IPS-NIHi7 (cell line): Measurements from ENCODE around the gene NDUFA13.
A peak's percentile ranks its signal among the peaks of the same experiment; 100 is the strongest.

Source experiments
- DNase-seq: peaks from one replicate; pipeline ENCODE4 v3.0.0; 2012; ENCODE audit warnings: mixed read lengths; ENCODE audit errors: extremely low spot score

NDUFA13 gene

GRCh38 chr19:19507354-19507753, 8.7 kb upstream of the NDUFA13 start:
- DNase-seq = no peak

DNA sequence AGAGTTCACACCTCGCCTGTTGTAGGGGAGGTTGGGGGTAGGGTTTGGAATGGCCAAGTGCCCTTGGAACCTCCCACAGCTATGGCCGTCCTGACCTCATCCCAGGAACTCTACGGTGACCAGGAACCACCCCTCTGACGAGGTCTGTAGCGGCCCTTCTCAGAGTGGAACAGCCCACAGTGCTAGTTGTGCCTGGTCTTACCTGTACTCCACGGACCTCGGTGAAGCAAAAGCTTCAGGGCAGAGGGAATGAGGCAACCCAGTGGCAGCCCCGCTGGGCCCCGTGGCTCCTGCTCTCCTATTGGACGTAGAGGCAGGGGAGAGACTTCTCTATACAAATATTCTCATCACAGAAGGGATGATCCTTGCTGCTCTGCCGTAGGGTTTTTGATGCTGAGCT, 7.8 kb upstream of the NDUFA13 start:
- DNase-seq = no peak

DNA sequence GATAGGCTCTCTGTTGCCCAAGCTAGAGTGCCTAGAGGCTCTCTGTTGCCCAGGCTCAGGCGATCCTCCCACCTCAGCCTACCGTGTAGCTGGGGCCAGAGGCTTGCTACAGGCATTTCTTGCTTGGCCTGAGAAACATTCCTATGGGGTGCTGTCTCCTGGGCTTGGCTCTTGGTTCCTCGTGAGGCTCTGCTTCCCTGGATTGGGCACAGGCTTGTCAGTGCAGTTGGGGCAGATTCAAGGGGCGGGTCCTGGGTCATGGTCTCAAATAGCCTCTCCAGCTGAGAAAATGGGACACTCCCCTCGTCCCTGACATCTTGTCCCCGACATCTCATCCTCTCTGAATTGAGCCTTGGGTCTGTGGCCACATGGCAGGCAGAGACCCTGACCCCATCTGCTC, 5.6 kb upstream of the NDUFA13 start:
- DNase-seq = no peak

DNA sequence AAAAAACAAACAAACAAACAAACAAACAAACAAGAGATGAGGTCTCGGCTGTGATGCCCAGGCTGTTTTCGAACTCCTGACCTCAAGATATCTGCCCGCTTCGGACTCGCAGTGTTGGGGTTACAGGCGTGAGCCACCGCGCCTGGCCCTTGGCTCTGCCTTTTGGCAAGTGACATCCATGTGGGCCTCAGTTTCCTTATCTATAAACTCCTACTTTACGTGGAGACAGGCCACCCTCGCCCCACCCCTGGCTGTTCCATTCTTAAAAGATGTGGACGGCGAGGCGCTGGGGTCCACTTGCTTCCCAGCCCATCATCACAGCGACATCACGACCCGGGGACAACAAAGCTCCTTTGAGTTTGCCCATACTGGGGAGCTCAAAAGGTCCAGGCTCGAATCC, 2.3 kb upstream of the NDUFA13 start:
- DNase-seq = no peak

GRCh38 chr19:19514215-19514657, 1.8 kb upstream of the NDUFA13 start:
- no peak for DNase-seq

DNA sequence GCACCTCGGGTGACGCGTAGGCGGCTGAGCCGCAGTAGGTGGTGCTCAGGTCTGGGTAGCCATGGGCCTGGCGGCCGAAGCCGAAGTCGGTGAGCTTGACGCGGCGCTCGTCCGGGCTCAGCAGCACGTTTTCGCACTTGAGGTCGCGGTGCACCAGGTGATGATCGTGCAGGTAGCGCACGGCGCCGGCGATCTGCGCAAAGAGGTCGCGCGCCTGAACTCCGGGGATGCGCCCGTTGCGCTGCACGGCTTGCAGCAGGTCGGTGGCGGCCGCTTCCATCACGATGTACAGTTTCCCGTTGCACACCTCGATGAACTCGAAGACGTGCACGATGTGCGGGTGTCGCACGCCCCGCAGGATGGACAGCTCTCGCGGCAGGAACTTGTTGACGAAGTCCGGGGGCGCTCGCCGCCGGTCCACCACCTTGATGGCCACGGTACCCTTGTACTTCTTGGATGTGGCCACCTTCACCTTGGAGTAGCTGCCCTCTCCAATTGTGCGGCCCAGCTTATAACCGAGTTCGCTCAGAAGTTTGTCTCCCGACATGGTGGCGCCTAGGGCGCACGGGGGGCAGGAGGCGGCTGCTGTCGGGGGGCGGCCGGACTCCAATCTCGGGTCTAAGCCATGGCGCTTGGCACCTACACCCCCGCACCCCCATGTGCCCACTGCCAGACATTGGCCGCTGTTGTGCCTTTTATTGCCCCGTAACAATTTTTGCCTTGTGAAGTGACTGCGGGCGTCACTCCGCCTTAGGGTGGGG, 964 bp upstream of the NDUFA13 start, which contains the start of gene TSSK6:
TSS of gene TSSK6 (minus strand) at position 668 of the 761 bp plus-strand sequence. CDS start at position 547, 121 bp downstream.
- DNase-seq = no peak

GRCh38 chr19:19517235-19517619, 1.2 kb downstream of the NDUFA13 start:
- no peak for DNase-seq

GRCh38 chr19:19520989-19521388, 5.0 kb downstream of the NDUFA13 start:
- DNase-seq = no peak

DNA sequence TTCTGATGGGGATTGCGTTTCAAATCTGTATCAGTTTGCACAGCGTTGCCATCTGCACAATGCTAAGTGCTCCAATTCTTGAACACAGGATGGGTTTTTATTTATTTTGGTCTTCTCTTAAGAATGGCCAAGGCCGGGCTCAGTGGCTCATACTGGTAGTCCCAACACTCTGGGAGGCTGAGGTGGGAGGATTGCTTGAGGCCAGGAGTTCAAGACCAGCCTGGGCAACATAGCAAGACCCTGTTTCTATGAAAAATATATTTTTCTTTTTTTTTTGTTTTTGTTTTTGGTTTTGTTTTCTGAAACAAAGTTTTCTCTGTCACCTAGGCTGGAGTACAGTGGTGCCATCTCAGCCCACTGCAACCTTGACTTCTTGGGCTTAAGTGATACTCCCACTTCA, 7.2 kb downstream of the NDUFA13 start:
- DNase-seq = no peak

DNA sequence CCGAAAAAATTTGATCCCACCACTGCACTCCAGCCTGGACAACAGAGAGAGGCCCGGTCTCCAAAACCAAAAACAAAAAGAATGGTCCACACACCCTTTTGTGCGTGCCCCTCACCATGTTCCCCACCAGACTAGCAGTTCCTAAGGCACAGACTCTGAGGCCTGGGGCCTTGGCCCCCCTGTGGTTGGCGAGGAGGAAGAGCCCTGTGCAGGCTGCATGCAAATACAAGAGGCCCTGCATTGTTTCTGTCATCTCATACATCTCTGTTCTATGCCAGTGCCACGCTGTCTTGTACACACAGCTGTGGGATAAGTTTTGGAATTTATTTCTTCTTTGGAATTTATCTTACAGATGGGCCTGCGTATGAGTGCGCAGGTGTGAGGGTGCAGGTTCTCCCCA, 8.0 kb downstream of the NDUFA13 start:
- no peak for DNase-seq

- DNase-seq = no peak
These were observed 9.8 kb downstream of the NDUFA13 start for GRCh38 chr19:19525611-19526380.

DNA sequence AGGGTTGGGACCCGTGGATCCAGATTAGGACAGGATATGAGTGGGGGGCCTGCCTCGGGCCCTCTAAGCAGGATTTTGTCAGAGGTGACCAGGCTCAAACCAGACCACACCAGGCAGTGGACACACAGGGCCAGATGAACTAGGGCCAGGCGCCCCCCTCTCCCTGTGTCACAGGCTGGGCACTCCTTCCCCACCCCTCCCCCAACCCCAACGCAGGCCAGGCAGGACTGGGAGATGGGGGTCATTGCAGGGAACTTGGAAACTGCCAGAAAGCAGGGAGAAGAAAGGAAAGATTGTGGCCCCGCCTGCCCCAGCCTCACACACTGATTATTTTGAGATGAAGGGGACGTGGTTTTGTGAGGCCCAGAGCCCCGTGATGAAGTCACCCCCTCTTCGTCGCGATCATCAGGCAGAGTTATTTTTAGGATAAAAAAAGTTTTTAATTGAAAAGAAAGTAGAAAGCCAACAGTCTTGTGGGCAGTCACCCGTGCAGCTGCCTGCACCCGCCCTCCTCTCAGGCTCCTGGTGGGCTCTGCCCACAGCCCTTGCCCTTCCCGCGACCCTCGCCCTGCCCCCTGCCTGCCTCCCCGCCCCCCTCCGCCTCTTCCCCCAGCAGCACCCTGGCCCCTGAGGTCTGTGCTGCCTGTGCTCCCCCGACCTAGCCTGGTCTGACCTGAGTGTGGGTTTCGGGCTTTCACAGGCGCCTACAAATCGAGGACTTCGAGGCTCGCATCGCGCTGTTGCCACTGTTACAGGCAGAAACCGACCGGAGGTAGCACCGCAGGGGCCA, 10.8 kb downstream of the NDUFA13 start:
- DNase-seq = no peak

- DNase-seq = no peak
These were observed 11.3 kb downstream of the NDUFA13 start for GRCh38 chr19:19527371-19527656.

- no peak for DNase-seq
These were observed 11.9 kb downstream of the NDUFA13 start for GRCh38 chr19:19527674-19528625.

GRCh38 chr19:19528721-19529490, 12.9 kb downstream of the NDUFA13 start, which contains the start of gene YJEFN3:
TSS of gene YJEFN3 (plus strand) at chr19:19528911. CDS start at chr19:19528933, 22 bp downstream.
- peak; percentile 66 for DNase-seq

DNA sequence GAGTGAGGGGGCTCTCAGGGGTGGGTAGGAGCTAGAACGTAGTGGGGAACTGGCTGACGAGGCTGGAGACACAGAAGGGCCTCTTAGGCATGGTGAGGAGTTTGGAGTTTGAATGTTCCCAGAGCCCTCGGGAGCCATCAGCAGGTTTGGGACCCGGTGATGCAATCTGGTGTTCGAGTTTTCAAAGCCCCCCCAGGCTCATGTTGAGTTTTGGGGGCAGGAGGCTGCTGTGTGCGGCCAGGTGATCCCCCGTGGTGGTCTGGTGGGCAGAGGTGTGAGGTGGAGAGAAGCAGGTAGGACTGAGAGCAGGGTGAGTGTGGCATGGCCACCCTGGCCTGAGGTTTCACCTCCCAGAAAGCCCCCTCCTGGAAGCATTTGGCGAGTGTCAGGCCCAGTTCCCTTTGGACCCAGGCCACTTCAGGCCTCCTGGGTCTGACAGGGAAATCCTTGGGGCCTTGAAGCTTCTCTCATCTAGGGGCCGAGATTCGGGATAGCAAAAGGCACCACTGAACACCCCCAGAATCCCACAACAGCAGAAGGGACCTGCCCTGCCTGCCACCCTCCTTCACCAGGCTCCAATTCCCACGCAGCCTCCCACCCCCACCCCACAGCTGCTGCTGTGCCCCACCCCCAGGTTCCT, 13.9 kb downstream of the NDUFA13 start:
- no peak for DNase-seq

DNA sequence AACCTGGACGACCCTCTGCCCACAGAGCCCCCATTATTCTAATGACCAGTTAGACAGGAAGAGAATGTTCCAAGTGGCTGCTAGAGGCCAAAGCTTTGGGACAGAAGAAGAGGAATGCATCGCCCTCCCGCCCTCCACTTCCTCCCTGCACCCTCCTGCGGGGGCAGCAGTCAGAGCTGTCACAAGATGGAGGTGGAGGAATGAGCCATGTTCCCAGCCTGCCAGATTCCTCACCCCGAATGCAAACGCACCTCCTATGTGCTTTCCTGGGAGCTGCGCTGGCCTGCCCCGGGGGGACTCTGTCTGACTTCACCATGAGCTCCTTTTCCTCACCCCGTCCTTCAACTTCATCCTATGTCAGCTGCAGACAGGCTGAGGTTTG, 14.4 kb downstream of the NDUFA13 start:
- no peak for DNase-seq

GRCh38 chr19:19530889-19531288, 14.9 kb downstream of the NDUFA13 start:
- no peak for DNase-seq

DNA sequence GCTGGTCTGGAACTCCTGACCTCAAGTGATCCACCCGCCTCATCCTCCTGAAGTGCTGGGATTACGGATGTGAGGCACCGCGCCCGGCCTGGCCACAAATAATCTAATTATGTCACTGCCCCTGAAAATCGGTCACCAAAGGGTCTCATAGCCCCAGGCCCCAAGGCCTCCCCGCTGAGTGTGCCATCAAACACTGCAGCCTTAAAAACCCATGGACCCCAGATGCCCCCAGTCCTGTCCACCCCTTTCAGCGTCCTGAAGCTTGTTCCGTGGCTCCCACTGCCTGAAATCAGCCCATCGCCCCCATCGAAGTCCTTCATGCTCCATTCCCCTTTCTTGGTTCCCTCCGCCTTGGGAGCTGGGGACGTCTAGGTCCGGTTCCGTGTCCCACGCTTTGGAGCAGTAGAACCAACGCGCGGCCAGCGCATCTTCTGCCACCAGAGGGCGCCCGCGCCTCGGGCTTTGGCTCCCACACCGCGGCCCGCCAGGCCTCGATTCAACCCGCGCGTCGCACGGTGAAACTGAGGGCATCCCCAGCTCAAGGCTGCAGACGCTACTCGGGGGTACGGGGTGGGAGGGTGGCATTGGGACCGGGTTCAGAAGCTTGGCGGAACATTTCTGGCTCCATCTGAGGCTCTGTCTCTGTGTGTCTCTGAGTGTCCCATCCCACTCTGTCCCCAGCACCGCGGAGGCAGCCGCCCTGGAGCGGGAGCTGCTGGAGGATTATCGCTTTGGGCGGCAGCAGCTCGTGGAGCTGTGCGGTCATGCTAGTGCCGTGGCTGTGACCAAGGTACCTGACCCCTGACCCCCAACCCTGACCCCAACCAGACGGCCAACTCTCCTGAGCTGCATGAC, 16.2 kb downstream of the NDUFA13 start:
- peak; percentile 85 for DNase-seq
